Esophagus muscularis mucosa (tissue), 4 donors: Measurements from ENCODE around the gene CES3. TPM values are rescaled to one million over a fixed set of nuclear protein-coding genes. Genes with fewer than 3 reads are reported as not detected.
"Not testable (repeated sequence)": the region's sequence is repeated elsewhere in the genome, so short reads cannot be mapped to it uniquely, and the experiment has no call there.

Source experiments
- DNase-seq: peaks from one replicate; pipeline ENCODE4 v3.0.0-alpha.2; 2017; ENCODE audit errors: extremely low spot score
- H3K27ac ChIP-seq, 4 donors: fragments of 200-600 bp; sonication (generic); replicated peaks in 1 of 4; 1 replicate in 3 of 4; 2 replicates in 1 of 4; pipeline ENCODE4 v1.5.1; 2016 to 2019; ENCODE audit warnings: mild to moderate bottlenecking in 1 of 4
- H3K27me3 ChIP-seq, 4 donors: fragments of 200-600 bp; sonication (generic); one replicate each; pipeline versions ENCODE4 v1.5.1 to v1.6.0; 2016 to 2019
- H3K36me3 ChIP-seq, 4 donors: fragments of 200-600 bp; sonication (generic); one replicate each; pipeline ENCODE4 v1.5.1; 2016 to 2019
- H3K4me1 ChIP-seq, 4 donors: fragments of 200-600 bp; sonication (generic); one replicate each; pipeline ENCODE4 v1.5.1; 2016 to 2019
- H3K4me3 ChIP-seq, 4 donors: fragments of 200-600 bp; sonication (generic); 1 replicate in 2 of 4; 2 replicates in 2 of 4; pipeline ENCODE4 v1.5.1; 2016 to 2019; ENCODE audit warnings: mild to moderate bottlenecking in 4 of 4, moderate library complexity in 1 of 4
- H3K9me3 ChIP-seq, 4 donors: fragments of 200-600 bp; sonication (generic); 1 replicate in 3 of 4; 2 replicates in 1 of 4; pipeline ENCODE4 v1.5.1; 2016 to 2019
- CTCF ChIP-seq, 3 experiments: fragments of 200-600 bp in 2 of 3; fragments of 450-650 bp in 1 of 3; sonication (generic) in 2 of 3; IDR thresholded peaks; one replicate each; pipeline ENCODE4 v1.5.1; 2017 to 2019; ENCODE audit warnings: antibody characterized with exemption in 3 of 3, mild to moderate bottlenecking in 2 of 3, moderate library complexity in 1 of 3
- EP300 ChIP-seq: sonication (generic); formaldehyde crosslinking; IDR thresholded peaks from one replicate; pipeline ENCODE4 v1.6.1; 2017; ENCODE audit warnings: antibody characterized with exemption
- POLR2A ChIP-seq: fragments of 450-650 bp; IDR thresholded peaks from one replicate; pipeline ENCODE4 v1.6.1; 2017; ENCODE audit warnings: antibody characterized with exemption, moderate library complexity, mild to moderate bottlenecking, low read depth
- POLR2AphosphoS5 ChIP-seq, 2 donors: sonication (generic); formaldehyde crosslinking; IDR thresholded peaks; one replicate each; pipeline ENCODE4 v1.6.1; 2017; ENCODE audit warnings: antibody characterized with exemption in 2 of 2
- WGBS: methylation state at CpG from one replicate; pipeline ENCODE4 v1.1.5; 2018; 5-methylcytosine and 5-hydroxymethylcytosine counted together
- intact Hi-C: fragments of 100-400 bp; cut with DNase I; formaldehyde crosslinking; loops from one replicate; pipeline ENCODE4 v1.15.1; 2023
- total RNA-seq, 4 donors: library from RNA; depleted of rRNA; stranded (reverse); fragments of >200 nt; gene quantifications; one replicate each; pipeline versions ENCODE4 v1.1.0 to v1.2.1, GENCODE V29; 2016

CES3 gene
- total RNA-seq, 4 donors from 2014 or later, result 0.23 to 0.42 (median 0.33) TPM; not detected in 1

GRCh38 chr16:66940236-66940635, 20.8 kb upstream of the CES3 start:
- Histone ChIP-seq H3K4me3 (no peak overlapping the region), H3K9me3 (no peaks in the 10 kb centered on the region), H3K27ac (no peak overlapping the region), H3K27me3 (no peaks in the 10 kb centered on the region), H3K4me1 (peaks cover 17 to 34% (median 27%) of the 10 kb centered on the region in 4 donors), H3K36me3 (peaks cover 45 to 74% (median 65%) of the 10 kb centered on the region in 4 donors)
- intact Hi-C loops, result no loop called here
- TF ChIP-seq EP300 (no peak), POLR2AphosphoS5 (IDR thresholded peaks at IDR 0.05) (no peak), CTCF (IDR thresholded peaks at IDR 0.05) (no peak), POLR2A (no peak)
- no peak for DNase-seq
- WGBS, result 94% methylated on average over 9 of the region's 16 CpGs

- Histone ChIP-seq H3K4me3 (no peak overlapping the region), H3K36me3 (peaks cover 45 to 64% (median 62%) of the 10 kb centered on the region in 4 donors), H3K27ac (no peak overlapping the region), H3K4me1 (peaks cover 3 to 16% (median 12%) of the 10 kb centered on the region in 4 donors), H3K27me3 (no peaks in the 10 kb centered on the region), H3K9me3 (no peaks in the 10 kb centered on the region)
- WGBS, result 76% methylated on average over 5 of the region's 5 CpGs
- no peak for DNase-seq
- TF ChIP-seq EP300 (no peak), CTCF (IDR thresholded peaks at IDR 0.05) (no peak), POLR2A (no peak)
- intact Hi-C loops, result no loop called here
Observed at GRCh38 chr16:66942981-66943380, 18.1 kb upstream of the CES3 start.

- H3K27me3 ChIP-seq, result no peaks in the 10 kb centered on the region
- intact Hi-C loops, result no loop called here
- peaks cover 45 to 59% (median 56%) of the 10 kb centered on the region in 4 donors for H3K36me3 ChIP-seq
- peaks cover 7 to 18% (median 15%) of the 10 kb centered on the region in 4 donors for H3K4me1 ChIP-seq
- H3K27ac ChIP-seq, result no peak overlapping the region
- no peak overlapping the region for H3K4me3 ChIP-seq
- H3K9me3 ChIP-seq, result no peaks in the 10 kb centered on the region
- TF ChIP-seq CTCF (IDR thresholded peaks at IDR 0.05), result no peak
- no peak for TF ChIP-seq POLR2AphosphoS5 (IDR thresholded peaks at IDR 0.05)
- TF ChIP-seq POLR2A, result no peak
- TF ChIP-seq EP300, result no peak
- 88% methylated on average over 6 of the region's 15 CpGs for WGBS
- DNase-seq, result no peak
Observed at GRCh38 chr16:66943426-66944053, 17.5 kb upstream of the CES3 start.

GRCh38 chr16:66944054-66944441, 17.0 kb upstream of the CES3 start:
- H3K9me3 ChIP-seq, result no peaks in the 10 kb centered on the region
- H3K36me3 ChIP-seq, result peaks cover 45 to 54% (median 51%) of the 10 kb centered on the region in 4 donors
- TF ChIP-seq POLR2AphosphoS5 (IDR thresholded peaks at IDR 0.05) (no peak), POLR2A (no peak), CTCF (IDR thresholded peaks at IDR 0.05) (no peak), EP300 (no peak)
- peaks cover 12 to 23% (median 20%) of the 10 kb centered on the region in 4 donors for H3K4me1 ChIP-seq
- H3K27me3 ChIP-seq, result peaks cover 0 to 3% (median 0%) of the 10 kb centered on the region in 4 donors
- no peak overlapping the region for H3K4me3 ChIP-seq
- no peak overlapping the region for H3K27ac ChIP-seq
- WGBS, result 75% methylated on average over 5 of the region's 5 CpGs
- no peak for DNase-seq
- intact Hi-C loops, result no loop called here

- H3K36me3 ChIP-seq, result peaks cover 39 to 45% (median 42%) of the 10 kb centered on the region in 4 donors
- H3K9me3 ChIP-seq, H3K27ac ChIP-seq, intact Hi-C loops, H3K4me3 ChIP-seq, DNase-seq: not testable (repeated sequence)
- peaks cover 0 to 10% (median 0%) of the 10 kb centered on the region in 4 donors for H3K27me3 ChIP-seq
- WGBS, result 88% methylated on average over 9 of the region's 9 CpGs
- peaks cover 16 to 25% (median 22%) of the 10 kb centered on the region in 4 donors for H3K4me1 ChIP-seq
Observed at GRCh38 chr16:66944971-66945370, 16.1 kb upstream of the CES3 start.
